Right cardiac atrium (tissue), 5 donors: ENCODE data around the gene ADAD2. TPM values are rescaled to one million over a fixed set of nuclear protein-coding genes. Genes with fewer than 3 reads are reported as not detected.

Source experiments
- ATAC-seq, 2 donors: fragments of 200-7000 bp; cut with Tn5 transposase; one replicate each; pipeline versions ENCODE4 v1.8.0 to v1.9.1; 2020; ENCODE audit warnings: moderate library complexity in 2 of 2, mild to moderate bottlenecking in 1 of 2
- DNase-seq, 3 donors: peaks; one replicate each; pipeline ENCODE4 v3.0.0-alpha.2; 2020
- H3K27ac ChIP-seq: one replicate; pipeline ENCODE4 v1.5.1; 2013; ENCODE audit warnings: mild to moderate bottlenecking, low read length, control low read depth, moderate library complexity
- H3K27me3 ChIP-seq: one replicate; pipeline ENCODE4 v1.6.1; 2013; ENCODE audit not compliant: control insufficient read depth, insufficient read depth
- H3K4me1 ChIP-seq: one replicate; pipeline ENCODE4 v1.6.1; 2013; ENCODE audit warnings: low read length; ENCODE audit not compliant: control insufficient read depth, insufficient read depth
- H3K4me3 ChIP-seq: one replicate; pipeline ENCODE4 v1.5.1; 2013; ENCODE audit warnings: low read length, control low read depth
- H3K9me3 ChIP-seq: one replicate; pipeline ENCODE4 v1.6.1; 2013; ENCODE audit warnings: low read length; ENCODE audit not compliant: control insufficient read depth
- WGBS: extraction: QIAGEN DNeasy Blood & Tissue Kit; methylation state at CpG from one replicate; pipeline ENCODE4 v1.1.7; 2013; 5-methylcytosine and 5-hydroxymethylcytosine counted together
- intact Hi-C, 4 donors: fragments of 100-400 bp; cut with DNase I; formaldehyde crosslinking; loops; one replicate each; pipeline versions ENCODE4 v1.11.0 to v1.14.0; 2022 to 2023
- polyA plus RNA-seq: library from polyadenylated mRNA; stranded (reverse); fragments of 200-250 nt; gene quantifications from one replicate; pipeline ENCODE4 v1.2.3, GENCODE V29; 2013
- total RNA-seq, 4 donors: library from RNA; stranded (reverse); fragmentation: NEBNext Ultra II Directional; extraction: Animal tissue kit (Norgen Biotek cat#: 25700); gene quantifications; one replicate each; pipeline ENCODE4 v1.2.1, GENCODE V29; 2021
- donor health status: healthy with polysubstance abuse.
- donor health status: DM: no; HTN: yes; CAD: no.
- donor health status: DM: no; HTN: no; CAD: no.
- donor health status: DM: no; HTN: yes; CAD: no; lungs with severe emphysema.
- donor health status: DM: yes; HTN: yes; CAD: no.

ADAD2 gene
- total and polyA plus RNA-seq, 5 donors = 0.38 to 2.9 (median 0.61) TPM; not detected in 1

DNA sequence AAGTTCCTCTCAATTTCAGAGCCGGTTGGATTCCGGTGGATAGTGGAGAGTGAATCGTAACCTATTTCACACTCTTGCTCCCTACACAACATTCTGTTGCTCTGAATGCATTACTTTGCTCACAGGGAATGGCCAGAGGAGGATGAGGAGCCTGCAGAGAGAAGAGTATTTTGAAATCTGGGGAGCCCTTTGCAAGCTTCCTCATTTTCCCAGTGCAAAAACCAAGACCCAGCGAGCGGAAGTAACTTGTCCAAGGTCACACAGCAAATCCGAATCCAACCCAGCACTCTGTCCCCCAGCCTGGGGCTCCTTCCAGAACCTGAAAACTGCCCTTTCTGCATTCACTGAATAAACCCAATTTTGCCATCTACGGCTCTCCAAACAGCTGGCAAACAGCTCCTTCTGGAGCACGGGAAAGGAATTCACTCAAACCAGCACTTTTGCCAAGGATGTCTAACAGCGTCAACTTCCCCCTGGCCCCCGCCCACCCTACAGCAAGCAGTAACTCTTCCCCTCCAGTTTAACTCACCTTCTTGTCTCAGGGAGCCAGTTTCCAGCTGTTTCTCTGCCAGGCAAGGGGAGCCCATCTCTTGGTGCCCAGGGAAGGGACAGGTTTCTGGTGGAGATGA lies 48.3 kb downstream of the ADAD2 start:
- H3K27me3 ChIP-seq = no peaks in the 10 kb centered on the region
- DNase-seq (no peak), ATAC-seq (no peak)
- no peaks in the 10 kb centered on the region for H3K9me3 ChIP-seq
- H3K4me1 ChIP-seq = peaks cover 4% of the 10 kb centered on the region
- intact Hi-C loops = no loop called here
- H3K27ac ChIP-seq = no peak overlapping the region
- no peak overlapping the region for H3K4me3 ChIP-seq
- 45% methylated on average over 10 of the region's 10 CpGs for WGBS

DNA sequence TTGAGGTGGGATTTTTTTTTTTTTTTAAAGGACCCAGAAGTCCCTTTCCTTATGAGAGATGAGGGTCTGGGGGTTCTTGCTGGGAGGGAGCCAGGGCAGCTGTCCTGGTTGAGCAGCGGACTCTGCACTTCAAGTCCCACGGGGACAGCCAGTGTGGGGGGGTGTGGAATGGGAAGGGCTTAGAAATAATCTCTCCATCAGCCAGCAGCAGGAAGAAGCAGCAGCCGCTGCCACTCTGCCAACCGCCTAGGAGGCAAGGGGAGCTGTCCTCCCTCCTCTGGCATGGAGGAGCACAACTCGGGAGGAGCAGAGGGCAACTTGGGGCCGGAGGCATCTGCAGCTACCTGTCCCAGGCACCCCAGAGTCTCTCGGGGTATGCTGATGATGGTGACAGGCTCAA lies 49.0 kb downstream of the ADAD2 start, which contains the start of gene KCNG4:
TSS of gene KCNG4 (minus strand) at position 104 of the 400 bp plus-strand sequence. CDS start 2,527 bp downstream, outside the sequence.
- Histone ChIP-seq H3K9me3 (no peaks in the 10 kb centered on the region), H3K4me1 (no peaks in the 10 kb centered on the region), H3K27me3 (no peaks in the 10 kb centered on the region), H3K4me3 (no peak within 1 kb of the TSS), H3K27ac (no peak within 1 kb of the TSS)
- intact Hi-C loops = no loop called here
- ATAC-seq (no peak), DNase-seq (no peak)
- WGBS = 22% methylated on average over 7 of the region's 7 CpGs

DNA sequence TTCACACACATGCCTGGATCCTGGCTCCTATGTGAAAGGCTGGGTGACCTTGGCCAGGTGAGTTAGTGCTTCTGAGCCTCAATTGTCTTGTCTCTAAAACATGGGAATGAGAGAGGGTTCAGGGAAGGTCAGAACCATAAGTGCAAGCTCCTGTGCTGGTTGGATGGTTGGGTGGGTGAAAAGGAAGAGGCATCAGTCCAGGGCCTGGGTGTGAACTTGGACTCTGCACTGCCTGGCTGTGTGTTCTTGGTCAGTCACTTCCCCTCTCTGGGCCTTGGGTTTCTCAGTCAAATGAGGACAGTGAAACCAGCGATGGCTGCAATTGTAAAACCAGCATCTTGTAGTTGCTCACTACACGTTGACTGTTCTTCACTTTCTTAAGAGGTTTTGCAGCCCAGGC lies 49.5 kb downstream of the ADAD2 start:
- 68% methylated on average over 2 of the region's 2 CpGs for WGBS
- no peaks in the 10 kb centered on the region for H3K9me3 ChIP-seq
- intact Hi-C loops = no loop called here
- no peaks in the 10 kb centered on the region for H3K27me3 ChIP-seq
- ATAC-seq (no peak), DNase-seq (no peak)
- no peak overlapping the region for H3K27ac ChIP-seq
- H3K4me3 ChIP-seq = no peak overlapping the region
- H3K4me1 ChIP-seq = no peaks in the 10 kb centered on the region

DNA sequence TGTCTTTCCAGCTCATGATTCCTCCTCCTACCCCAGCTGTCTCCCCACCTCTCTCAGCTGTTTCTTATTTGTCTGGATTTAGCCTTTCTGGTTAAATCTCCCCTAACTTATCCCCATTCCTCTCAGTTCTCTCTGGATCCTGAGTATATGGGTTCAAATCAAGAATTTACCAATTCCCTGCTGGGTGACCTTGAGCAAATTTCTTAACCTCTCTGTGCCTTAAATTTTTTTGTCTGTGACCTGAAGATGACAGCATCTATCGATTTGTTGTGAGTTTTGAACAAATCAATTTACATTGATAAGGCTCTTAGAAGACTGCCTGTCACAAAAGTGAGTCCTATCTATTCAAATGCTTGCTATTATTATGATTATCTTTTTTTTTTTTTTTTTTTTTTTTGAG lies 50.8 kb downstream of the ADAD2 start:
- intact Hi-C loops = no loop called here
- ATAC-seq = no peak
- no peaks in the 10 kb centered on the region for H3K4me1 ChIP-seq
- no peaks in the 10 kb centered on the region for H3K9me3 ChIP-seq
- no peaks in the 10 kb centered on the region for H3K27me3 ChIP-seq
- no peak for DNase-seq
- H3K27ac ChIP-seq = no peak overlapping the region
- no peak overlapping the region for H3K4me3 ChIP-seq
- WGBS = 66% methylated on average over 1 of the region's 1 CpG

DNA sequence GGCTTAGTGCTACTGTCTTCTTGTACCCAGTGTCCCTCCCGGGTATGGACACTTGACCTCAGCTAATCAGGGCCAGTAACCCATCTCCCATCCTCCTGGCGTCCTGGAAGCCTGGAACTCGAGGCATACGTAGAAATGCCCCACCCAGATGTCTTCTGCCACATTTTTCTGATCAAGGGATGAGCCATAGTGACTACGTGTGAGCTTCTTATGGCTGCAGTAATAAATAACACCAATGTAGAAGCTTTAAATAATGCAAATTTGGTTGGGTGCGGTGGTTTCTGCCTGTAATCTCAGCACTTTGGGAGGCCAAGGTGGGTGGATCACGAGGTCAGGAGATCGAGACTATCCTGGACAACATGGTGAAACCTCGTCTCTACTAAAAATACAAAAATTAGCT lies 51.9 kb downstream of the ADAD2 start:
- 85% methylated on average over 9 of the region's 9 CpGs for WGBS
- intact Hi-C loops = no loop called here
- Histone ChIP-seq H3K4me1 (no peaks in the 10 kb centered on the region), H3K4me3 (no peak overlapping the region), H3K9me3 (no peaks in the 10 kb centered on the region), H3K27me3 (no peaks in the 10 kb centered on the region), H3K27ac (no peak overlapping the region)
- DNase-seq (no peak), ATAC-seq (no peak)

DNA sequence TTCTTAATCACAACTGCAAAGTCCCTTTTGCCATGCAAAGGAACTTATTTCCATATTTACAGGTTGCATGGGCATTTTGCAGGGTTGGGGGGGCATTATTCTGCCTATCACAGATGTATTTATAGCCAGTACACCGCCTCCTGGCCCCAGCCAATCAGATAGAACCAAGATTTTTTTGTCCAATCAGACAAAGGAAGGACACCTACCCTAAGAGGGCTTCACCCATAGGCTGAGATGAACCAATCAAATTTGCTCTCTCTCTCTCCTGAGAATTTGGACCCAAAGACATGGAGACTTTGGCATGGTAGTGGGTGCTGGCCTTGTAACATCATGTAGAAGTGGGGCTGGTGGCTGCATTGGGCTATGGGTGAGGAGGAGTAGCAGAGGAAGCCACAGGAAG lies 52.8 kb downstream of the ADAD2 start:
- ATAC-seq (no peak), DNase-seq (no peak)
- Histone ChIP-seq H3K4me1 (no peaks in the 10 kb centered on the region), H3K4me3 (no peak overlapping the region), H3K27ac (no peak overlapping the region), H3K27me3 (no peaks in the 10 kb centered on the region), H3K9me3 (no peaks in the 10 kb centered on the region)
- 88% methylated on average over 1 of the region's 1 CpG for WGBS
- intact Hi-C loops = no loop called here

DNA sequence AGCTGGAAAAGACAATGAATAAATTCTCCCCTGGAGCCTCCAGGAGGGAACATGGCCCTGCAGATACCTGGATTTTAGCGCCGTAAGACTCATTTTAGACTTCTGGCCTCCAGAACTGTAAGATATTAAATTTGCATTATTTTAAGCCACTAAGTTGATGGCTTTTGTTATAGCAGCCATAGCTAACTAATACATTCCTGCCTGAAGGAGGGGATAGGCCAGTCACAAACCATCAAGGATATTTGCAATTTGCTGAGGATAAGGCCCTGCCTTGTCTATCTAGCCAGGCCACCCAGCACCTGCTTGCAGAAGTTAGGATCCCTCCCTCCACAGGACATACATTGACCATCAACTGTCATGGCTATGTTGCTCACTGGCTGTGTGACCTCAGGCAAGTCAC lies 53.8 kb downstream of the ADAD2 start:
- no peaks in the 10 kb centered on the region for H3K27me3 ChIP-seq
- 100% methylated on average over 2 of the region's 2 CpGs for WGBS
- H3K9me3 ChIP-seq = no peaks in the 10 kb centered on the region
- H3K4me1 ChIP-seq = no peaks in the 10 kb centered on the region
- H3K27ac ChIP-seq = no peak overlapping the region
- intact Hi-C loops = no loop called here
- DNase-seq = no peak
- ATAC-seq = no peak
- H3K4me3 ChIP-seq = no peak overlapping the region

DNA sequence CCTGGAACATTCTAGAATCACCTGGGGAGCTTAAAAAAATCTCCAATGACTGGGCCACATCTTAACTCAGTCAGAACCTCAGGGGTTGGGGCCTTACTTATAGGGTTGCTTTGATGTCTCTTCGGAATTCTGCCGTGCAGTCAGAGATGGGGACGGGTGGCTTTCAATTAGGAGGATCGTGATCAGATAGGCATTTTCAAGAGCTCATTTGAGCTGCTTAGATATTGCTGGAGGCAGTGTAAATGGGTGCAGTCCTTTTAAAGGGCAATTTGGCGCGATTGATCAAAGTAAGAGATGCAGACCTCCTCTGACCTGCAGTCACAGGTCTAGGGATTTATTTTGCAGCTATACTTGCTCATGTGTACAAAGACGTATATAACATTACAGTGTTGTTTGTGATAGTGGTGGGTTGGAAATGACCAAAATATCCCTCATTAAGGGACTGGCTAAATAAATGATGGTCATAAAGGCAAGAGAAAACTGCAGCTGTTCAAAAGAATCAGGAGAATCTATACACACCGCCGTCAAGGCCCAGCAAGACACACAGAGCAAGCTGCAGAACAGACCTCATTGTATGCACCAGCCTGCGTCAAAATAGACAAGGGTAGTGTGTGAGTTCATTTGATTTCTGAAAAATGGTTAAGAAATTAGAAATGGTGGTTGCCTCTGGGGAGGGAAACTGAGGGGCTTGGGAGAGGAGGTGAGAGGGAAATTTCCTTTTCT lies 55.2 kb downstream of the ADAD2 start:
- no peak for ATAC-seq
- 83% methylated on average over 10 of the region's 10 CpGs for WGBS
- intact Hi-C loops = no loop called here

DNA sequence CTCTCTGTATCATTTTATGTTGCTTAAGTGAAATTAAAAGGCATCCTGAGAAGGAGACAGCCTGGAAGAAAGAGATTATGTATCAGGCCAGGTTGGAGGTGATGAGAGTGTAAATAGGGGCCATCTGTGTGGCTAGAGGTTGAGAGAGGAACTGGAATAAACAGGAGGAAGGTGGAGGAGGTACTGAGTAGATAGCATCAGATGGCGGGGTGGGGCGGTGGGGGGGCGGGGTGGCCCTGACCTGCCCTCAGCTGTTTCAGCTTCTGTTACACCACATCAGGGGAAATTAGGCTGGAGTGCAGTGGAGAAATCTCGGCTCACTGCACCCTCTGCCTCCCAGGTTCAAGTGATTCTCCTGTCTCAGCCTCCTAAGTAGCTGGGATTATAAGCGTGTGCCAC lies 55.7 kb downstream of the ADAD2 start:
- no peaks in the 10 kb centered on the region for H3K4me1 ChIP-seq
- no peak overlapping the region for H3K4me3 ChIP-seq
- DNase-seq (no peak), ATAC-seq (no peak)
- no peaks in the 10 kb centered on the region for H3K27me3 ChIP-seq
- 67% methylated on average over 5 of the region's 5 CpGs for WGBS
- no peaks in the 10 kb centered on the region for H3K9me3 ChIP-seq
- H3K27ac ChIP-seq = no peak overlapping the region
- intact Hi-C loops = no loop called here

More for the DNA sequence above, 55.2 kb downstream of the ADAD2 start:
- Histone ChIP-seq H3K4me1 (no peaks in the 10 kb centered on the region), H3K27ac (no peak overlapping the region), H3K27me3 (no peaks in the 10 kb centered on the region), H3K4me3 (no peak overlapping the region), H3K9me3 (no peaks in the 10 kb centered on the region)
- no peak for DNase-seq
